PC-3 (cell line): ENCODE results near the gene PLA2G4B.

ENCODE experiments used
- EZH2 ChIP-seq: fragments of 300-600 bp; sonication (generic); IDR thresholded peaks from one replicate; pipeline ENCODE4 v1.6.1; 2017; ENCODE audit warnings: antibody characterized with exemption, mild to moderate bottlenecking, low read length; ENCODE audit not compliant: unreplicated experiment
- EZH2phosphoT487 ChIP-seq: fragments of 300-600 bp; sonication (generic); IDR thresholded peaks from 2 replicates; pipeline ENCODE4 v1.6.1; 2018; ENCODE audit warnings: mild to moderate bottlenecking, antibody characterized with exemption, low read length, borderline replicate concordance
- TF ChIP-seq, protein P1 (sequence below): fragments of 300-600 bp; sonication (generic); conservative IDR thresholded peaks from 2 replicates; pipeline ENCODE4 v1.5.1; 2017; ENCODE audit warnings: antibody characterized with exemption, low read depth, mild to moderate bottlenecking, low read length

DNA sequence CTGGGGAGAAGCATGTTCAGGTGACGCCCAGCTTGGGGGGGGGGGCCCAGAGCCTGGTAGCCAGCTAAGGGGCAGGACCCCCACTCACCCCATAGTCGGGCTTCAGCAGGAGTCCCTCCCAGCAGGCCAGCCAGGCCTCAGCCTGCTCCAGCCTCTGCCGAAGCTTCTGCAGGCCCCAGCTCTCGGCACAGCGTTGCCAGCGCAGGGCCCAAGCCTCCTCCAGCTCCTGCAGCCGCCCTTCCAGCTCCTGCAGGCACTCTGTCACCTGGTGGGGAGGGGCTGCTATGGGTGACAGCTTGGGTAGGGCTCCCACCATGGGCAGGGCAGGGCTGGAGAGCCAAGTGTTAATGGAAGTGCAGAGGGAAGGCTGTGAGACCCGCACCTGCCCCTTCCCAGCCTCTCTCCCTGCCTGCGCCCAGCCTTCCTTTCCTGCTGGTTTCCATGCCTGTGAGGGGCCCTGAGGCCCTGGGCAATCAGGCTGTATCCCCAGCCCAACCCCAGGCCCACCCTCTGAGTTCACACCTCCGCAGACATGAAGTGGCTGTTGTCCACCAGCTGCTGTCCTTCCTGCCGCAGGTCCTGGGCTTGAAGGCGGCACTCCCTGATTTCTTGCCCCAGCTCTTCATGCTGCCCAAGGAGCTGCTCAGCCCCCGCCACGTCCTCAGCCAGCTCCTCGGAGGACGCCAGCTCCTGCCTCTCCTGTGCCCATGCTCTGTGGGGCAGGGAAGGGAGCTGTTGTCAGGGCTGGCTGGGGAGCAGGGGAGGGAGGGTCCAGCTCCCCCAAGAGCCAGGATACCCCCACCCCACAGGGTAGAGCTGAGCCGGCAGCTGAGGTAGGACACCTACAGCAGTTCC, 14.3 kb downstream of the PLA2G4B start:
- TF ChIP-seq, protein P1, sequence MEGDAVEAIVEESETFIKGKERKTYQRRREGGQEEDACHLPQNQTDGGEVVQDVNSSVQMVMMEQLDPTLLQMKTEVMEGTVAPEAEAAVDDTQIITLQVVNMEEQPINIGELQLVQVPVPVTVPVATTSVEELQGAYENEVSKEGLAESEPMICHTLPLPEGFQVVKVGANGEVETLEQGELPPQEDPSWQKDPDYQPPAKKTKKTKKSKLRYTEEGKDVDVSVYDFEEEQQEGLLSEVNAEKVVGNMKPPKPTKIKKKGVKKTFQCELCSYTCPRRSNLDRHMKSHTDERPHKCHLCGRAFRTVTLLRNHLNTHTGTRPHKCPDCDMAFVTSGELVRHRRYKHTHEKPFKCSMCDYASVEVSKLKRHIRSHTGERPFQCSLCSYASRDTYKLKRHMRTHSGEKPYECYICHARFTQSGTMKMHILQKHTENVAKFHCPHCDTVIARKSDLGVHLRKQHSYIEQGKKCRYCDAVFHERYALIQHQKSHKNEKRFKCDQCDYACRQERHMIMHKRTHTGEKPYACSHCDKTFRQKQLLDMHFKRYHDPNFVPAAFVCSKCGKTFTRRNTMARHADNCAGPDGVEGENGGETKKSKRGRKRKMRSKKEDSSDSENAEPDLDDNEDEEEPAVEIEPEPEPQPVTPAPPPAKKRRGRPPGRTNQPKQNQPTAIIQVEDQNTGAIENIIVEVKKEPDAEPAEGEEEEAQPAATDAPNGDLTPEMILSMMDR: no peak
- TF ChIP-seq EZH2: no peak
- no peak for TF ChIP-seq EZH2phosphoT487
